ENCODE results near the gene KCNAB1. TPM values are rescaled to one million over a fixed set of nuclear protein-coding genes. Genes with fewer than 3 reads are reported as not detected.

The KCNAB1 gene
- total RNA-seq, 1 experiment from 2014 or later, result 1.4 TPM

- Histone ChIP-seq H3F3A (ENCODE audit: insufficient read depth, low read depth) (no peaks in the 10 kb centered on the region), H3K27me3 (ENCODE audit: insufficient read depth, low read depth) (no peaks in the 10 kb centered on the region), H3K9me2 (ENCODE audit: insufficient read depth) (no peaks in the 10 kb centered on the region), H4K20me1 (ENCODE audit: insufficient read depth) (no peaks in the 10 kb centered on the region), H3K4me2 (no peak overlapping the region), H3K79me2 (ENCODE audit: low read depth) (no peaks in the 10 kb centered on the region), H3K4me1 (replicated peaks; ENCODE audit: insufficient read depth) (no peaks in the 10 kb centered on the region), H3K9me3 (ENCODE audit: insufficient read depth, low read depth) (no peaks in the 10 kb centered on the region), H3K4me3 (no peak overlapping the region), H3K36me3 (ENCODE audit: low read depth) (no peaks in the 10 kb centered on the region), H2AFZ (peak overlapping the region; percentile 4; the same call in 1 of the 2 replicates), H3K27ac (no peak overlapping the region)
- POLR2A ChIA-PET (ENCODE audit: unreplicated experiment), result no interaction called here
- BruUV-seq (replicated peaks), result no TSS peak
- intact Hi-C loops (cut with micrococcal nuclease; ENCODE audit: unreplicated experiment), result no loop called here
- DNase-seq, result no peak
- CTCF ChIA-PET, result no interaction called here
- TF ChIP-seq CTCF (conservative IDR thresholded peaks at IDR 0.05) (no peak), EZH2 (IDR thresholded peaks at IDR 0.05; ENCODE audit: low read depth) (no peak)
Measured at GRCh38 chr3:156579427-156579851, 459.1 kb downstream of the KCNAB1 start.

- Histone ChIP-seq H3K36me3 (ENCODE audit: low read depth) (no peaks in the 10 kb centered on the region), H3K4me1 (replicated peaks; ENCODE audit: insufficient read depth) (no peaks in the 10 kb centered on the region), H3K27me3 (ENCODE audit: insufficient read depth, low read depth) (no peaks in the 10 kb centered on the region), H3K79me2 (ENCODE audit: low read depth) (no peaks in the 10 kb centered on the region), H2AFZ (no peak overlapping the region), H3K9me3 (ENCODE audit: insufficient read depth, low read depth) (no peaks in the 10 kb centered on the region), H3K4me2 (no peak overlapping the region), H4K20me1 (ENCODE audit: insufficient read depth) (no peaks in the 10 kb centered on the region), H3K27ac (no peak overlapping the region), H3K4me3 (no peak overlapping the region), H3K9me2 (ENCODE audit: insufficient read depth) (no peaks in the 10 kb centered on the region), H3F3A (ENCODE audit: insufficient read depth, low read depth) (no peaks in the 10 kb centered on the region)
- BruUV-seq (replicated peaks), result no TSS peak
- ChIA-PET CTCF (no interaction called here), POLR2A (ENCODE audit: unreplicated experiment) (no interaction called here)
- TF ChIP-seq CTCF (conservative IDR thresholded peaks at IDR 0.05), result no peak
- TF ChIP-seq EZH2 (IDR thresholded peaks at IDR 0.05; ENCODE audit: low read depth), result no peak
- DNase-seq, result no peak
- intact Hi-C loops (cut with micrococcal nuclease; ENCODE audit: unreplicated experiment), result no loop called here
Measured at GRCh38 chr3:156581033-156581432, 460.7 kb downstream of the KCNAB1 start.

GRCh38 chr3:156581954-156582353 lies 461.6 kb downstream of the KCNAB1 start:
- Histone ChIP-seq H3K36me3 (ENCODE audit: low read depth) (no peaks in the 10 kb centered on the region), H3K27me3 (ENCODE audit: insufficient read depth, low read depth) (no peaks in the 10 kb centered on the region), H3F3A (ENCODE audit: insufficient read depth, low read depth) (no peaks in the 10 kb centered on the region), H3K4me2 (no peak overlapping the region), H4K20me1 (ENCODE audit: insufficient read depth) (no peaks in the 10 kb centered on the region), H3K4me1 (replicated peaks; ENCODE audit: insufficient read depth) (no peaks in the 10 kb centered on the region), H3K9me2 (ENCODE audit: insufficient read depth) (no peaks in the 10 kb centered on the region), H2AFZ (no peak overlapping the region), H3K27ac (no peak overlapping the region), H3K4me3 (no peak overlapping the region), H3K79me2 (ENCODE audit: low read depth) (no peaks in the 10 kb centered on the region), H3K9me3 (ENCODE audit: insufficient read depth, low read depth) (no peaks in the 10 kb centered on the region)
- BruUV-seq (replicated peaks), result no TSS peak
- intact Hi-C loops (cut with micrococcal nuclease; ENCODE audit: unreplicated experiment), result no loop called here
- TF ChIP-seq EZH2 (IDR thresholded peaks at IDR 0.05; ENCODE audit: low read depth) (no peak), CTCF (conservative IDR thresholded peaks at IDR 0.05) (no peak)
- CTCF ChIA-PET, result no interaction called here
- POLR2A ChIA-PET (ENCODE audit: unreplicated experiment), result no interaction called here
- DNase-seq, result no peak

All from PC-9 (cell line).